RWPE2 (cell line): ENCODE results near the gene OXCT2.
A peak's percentile ranks its signal among the peaks of the same experiment; 100 is the strongest.

Experiments
- ATAC-seq: fragments of 200-7000 bp; cut with Tn5 transposase; 3 replicates; pipeline ENCODE4 v1.9.1; 2021; ENCODE audit warnings: low read depth
- DNase-seq: peaks from one replicate; pipeline ENCODE4 v3.0.0-alpha.2; 2020; ENCODE audit warnings: low spot score
- H3K27ac ChIP-seq: fragments of 450-650 bp; 2 replicates; pipeline ENCODE4 v1.5.1; 2017; ENCODE audit warnings: mild to moderate bottlenecking; ENCODE audit not compliant: poor library complexity, severe bottlenecking
- H3K27me3 ChIP-seq: fragments of 250-450 bp; sonication (Bioruptor Pico); 2 replicates; pipeline ENCODE4 v1.5.1; 2021; ENCODE audit warnings: mild to moderate bottlenecking, moderate library complexity; ENCODE audit not compliant: insufficient read depth, poor library complexity, severe bottlenecking
- H3K36me3 ChIP-seq: fragments of 250-450 bp; sonication (Bioruptor Pico); 2 replicates; pipeline ENCODE4 v1.5.1; 2020; ENCODE audit warnings: low read depth, mild to moderate bottlenecking, moderate library complexity
- H3K4me1 ChIP-seq: fragments of 250-450 bp; sonication (Bioruptor Pico); 2 replicates; pipeline ENCODE4 v1.5.1; 2021; ENCODE audit warnings: mild to moderate bottlenecking, moderate library complexity; ENCODE audit not compliant: insufficient read depth, poor library complexity, severe bottlenecking
- H3K4me3 ChIP-seq: fragments of 250-450 bp; sonication (Bioruptor Pico); 2 replicates; pipeline ENCODE4 v1.5.1; 2021; ENCODE audit warnings: mild to moderate bottlenecking, moderate library complexity; ENCODE audit not compliant: severe bottlenecking
- H3K9me3 ChIP-seq: fragments of 250-450 bp; sonication (Bioruptor Pico); 2 replicates; pipeline ENCODE4 v1.5.1; 2021; ENCODE audit warnings: mild to moderate bottlenecking, moderate library complexity; ENCODE audit not compliant: severe bottlenecking
- TF ChIP-seq, protein P1 (sequence below): fragments of 450-650 bp; IDR thresholded peaks from one replicate; pipeline ENCODE4 v1.5.1; 2017; ENCODE audit warnings: mild to moderate bottlenecking, moderate library complexity; ENCODE audit not compliant: poor library complexity, severe bottlenecking

Gene OXCT2

GRCh38 chr1:39812913-39813312 lies 41.8 kb upstream of the OXCT2 start:
- TF ChIP-seq, protein P1, sequence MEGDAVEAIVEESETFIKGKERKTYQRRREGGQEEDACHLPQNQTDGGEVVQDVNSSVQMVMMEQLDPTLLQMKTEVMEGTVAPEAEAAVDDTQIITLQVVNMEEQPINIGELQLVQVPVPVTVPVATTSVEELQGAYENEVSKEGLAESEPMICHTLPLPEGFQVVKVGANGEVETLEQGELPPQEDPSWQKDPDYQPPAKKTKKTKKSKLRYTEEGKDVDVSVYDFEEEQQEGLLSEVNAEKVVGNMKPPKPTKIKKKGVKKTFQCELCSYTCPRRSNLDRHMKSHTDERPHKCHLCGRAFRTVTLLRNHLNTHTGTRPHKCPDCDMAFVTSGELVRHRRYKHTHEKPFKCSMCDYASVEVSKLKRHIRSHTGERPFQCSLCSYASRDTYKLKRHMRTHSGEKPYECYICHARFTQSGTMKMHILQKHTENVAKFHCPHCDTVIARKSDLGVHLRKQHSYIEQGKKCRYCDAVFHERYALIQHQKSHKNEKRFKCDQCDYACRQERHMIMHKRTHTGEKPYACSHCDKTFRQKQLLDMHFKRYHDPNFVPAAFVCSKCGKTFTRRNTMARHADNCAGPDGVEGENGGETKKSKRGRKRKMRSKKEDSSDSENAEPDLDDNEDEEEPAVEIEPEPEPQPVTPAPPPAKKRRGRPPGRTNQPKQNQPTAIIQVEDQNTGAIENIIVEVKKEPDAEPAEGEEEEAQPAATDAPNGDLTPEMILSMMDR = no peak

GRCh38 chr1:39808784-39809517 lies 37.8 kb upstream of the OXCT2 start:
- no peak for DNase-seq
- TF ChIP-seq, protein P1 = no peak
- H3K27ac ChIP-seq = no peak overlapping the region
- no peaks in the 10 kb centered on the region for H3K36me3 ChIP-seq
- H3K27me3 ChIP-seq = no peaks in the 10 kb centered on the region
- no peaks in the 10 kb centered on the region for H3K9me3 ChIP-seq
- H3K4me3 ChIP-seq = no peak overlapping the region
- no peaks in the 10 kb centered on the region for H3K4me1 ChIP-seq
- no peak for ATAC-seq

More at GRCh38 chr1:39812913-39813312, 41.8 kb upstream of the OXCT2 start:
- Histone ChIP-seq H3K9me3 (no peaks in the 10 kb centered on the region), H3K36me3 (no peaks in the 10 kb centered on the region), H3K4me3 (no peak overlapping the region), H3K4me1 (no peaks in the 10 kb centered on the region), H3K27me3 (no peaks in the 10 kb centered on the region), H3K27ac (no peak overlapping the region)
- ATAC-seq (no peak), DNase-seq (no peak)

- Histone ChIP-seq H3K36me3 (no peaks in the 10 kb centered on the region), H3K27ac (no peak overlapping the region), H3K27me3 (no peaks in the 10 kb centered on the region), H3K4me1 (peaks cover 8% of the 10 kb centered on the region), H3K9me3 (no peaks in the 10 kb centered on the region), H3K4me3 (no peak overlapping the region)
- ATAC-seq (no peak), DNase-seq (no peak)
- TF ChIP-seq, protein P1 = no peak
Measured at GRCh38 chr1:39805385-39805784, 34.2 kb upstream of the OXCT2 start.

DNA sequence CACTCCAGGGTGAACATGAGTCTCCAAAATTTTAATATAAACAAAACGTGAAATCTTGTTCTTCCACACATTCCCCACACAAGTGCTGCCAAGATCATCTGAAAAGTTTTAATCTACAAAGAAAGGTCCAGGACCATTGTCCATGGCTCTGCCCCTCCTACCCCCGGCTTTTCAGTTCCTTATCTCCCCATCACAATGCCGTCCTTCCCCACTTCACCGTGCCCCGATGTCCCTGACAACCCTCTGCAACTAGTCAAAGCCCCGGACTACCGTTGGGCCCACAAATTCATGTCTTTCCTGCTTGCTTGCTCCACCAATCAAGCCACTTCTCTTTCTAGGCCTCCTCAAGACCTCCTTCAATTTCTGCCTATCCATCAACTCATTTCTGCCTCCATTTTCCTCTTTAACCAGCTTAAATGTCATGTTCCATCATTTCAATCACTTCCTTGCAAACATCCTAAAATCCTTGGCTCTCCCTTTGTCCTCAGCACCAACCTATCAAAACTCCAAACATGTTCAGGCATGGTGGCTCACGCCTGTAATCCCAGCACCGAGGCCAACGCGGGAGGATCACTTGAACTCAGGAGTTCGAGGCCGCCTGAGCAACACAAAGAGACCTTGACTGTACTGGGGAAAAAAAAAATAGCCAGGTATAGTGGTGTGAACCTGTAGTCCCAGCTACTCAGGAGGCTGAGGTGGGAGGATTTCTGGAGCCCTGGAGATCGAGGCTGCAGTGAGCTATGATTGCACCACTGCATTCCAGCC lies 31.5 kb upstream of the OXCT2 start:
- ATAC-seq (no peak), DNase-seq (no peak)
- H3K27ac ChIP-seq = no peak overlapping the region
- no peaks in the 10 kb centered on the region for H3K9me3 ChIP-seq
- peaks cover 16% of the 10 kb centered on the region for H3K4me1 ChIP-seq
- H3K4me3 ChIP-seq = no peak overlapping the region
- H3K36me3 ChIP-seq = no peaks in the 10 kb centered on the region
- TF ChIP-seq, protein P1 = no peak
- no peaks in the 10 kb centered on the region for H3K27me3 ChIP-seq

DNA sequence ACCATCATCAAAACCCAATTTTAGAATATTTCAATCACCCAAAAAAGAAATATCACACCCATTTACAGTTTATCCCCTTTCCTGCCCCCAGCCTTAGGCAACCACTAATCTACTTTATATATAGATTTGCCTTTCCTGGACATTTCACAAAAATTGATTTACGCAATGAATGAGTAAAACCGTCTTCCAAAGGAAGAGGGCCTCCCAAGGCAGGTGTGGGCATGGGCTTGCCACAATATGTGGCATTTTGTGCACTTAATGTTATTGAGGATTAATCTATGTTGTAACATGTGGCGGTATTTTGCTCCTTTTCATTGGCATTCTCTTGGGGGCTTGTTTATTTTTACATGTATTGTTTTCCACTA lies 29.3 kb upstream of the OXCT2 start:
- no peak for DNase-seq
- Histone ChIP-seq H3K36me3 (no peaks in the 10 kb centered on the region), H3K27ac (peak overlapping the region; percentile 71), H3K27me3 (no peaks in the 10 kb centered on the region), H3K9me3 (no peaks in the 10 kb centered on the region), H3K4me3 (no peak overlapping the region), H3K4me1 (peaks cover 16% of the 10 kb centered on the region)
- peak; percentile 69 for ATAC-seq
- TF ChIP-seq, protein P1 = no peak
